Measurements from ENCODE around the gene BACE2. TPM values are rescaled to one million over a fixed set of nuclear protein-coding genes. Genes with fewer than 3 reads are reported as not detected.

Gene BACE2
- total RNA-seq, 2 experiments from 2014 or later = not detected

GRCh38 chr21:41170442-41170841, 2.5 kb downstream of the BACE2 start:
- H3K4me2 ChIP-seq (ENCODE audit: low read length) = no peak overlapping the region
- H3K9me3 ChIP-seq (ENCODE audit: low read length) = no peaks in the 10 kb centered on the region
- H4K20me1 ChIP-seq (ENCODE audit: insufficient read depth, low read length) = no peaks in the 10 kb centered on the region
- BruUV-seq (replicated peaks) = no TSS peak
- H3K9me2 ChIP-seq (ENCODE audit: insufficient read depth, low read length) = no peaks in the 10 kb centered on the region
- no peaks in the 10 kb centered on the region for H3K36me3 ChIP-seq (ENCODE audit: insufficient read depth, low read length)
- no peak overlapping the region for H3K4me3 ChIP-seq (ENCODE audit: low read depth, low read length, poor library complexity, severe bottlenecking)
- CTCF ChIA-PET (ENCODE audit: unreplicated experiment) = no interaction called here
- POLR2A ChIA-PET = no interaction called here
- TF ChIP-seq EZH2phosphoT487 (IDR thresholded peaks at IDR 0.05; ENCODE audit: borderline replicate concordance, low read depth, low read length) = no peak
- TF ChIP-seq, protein P1, sequence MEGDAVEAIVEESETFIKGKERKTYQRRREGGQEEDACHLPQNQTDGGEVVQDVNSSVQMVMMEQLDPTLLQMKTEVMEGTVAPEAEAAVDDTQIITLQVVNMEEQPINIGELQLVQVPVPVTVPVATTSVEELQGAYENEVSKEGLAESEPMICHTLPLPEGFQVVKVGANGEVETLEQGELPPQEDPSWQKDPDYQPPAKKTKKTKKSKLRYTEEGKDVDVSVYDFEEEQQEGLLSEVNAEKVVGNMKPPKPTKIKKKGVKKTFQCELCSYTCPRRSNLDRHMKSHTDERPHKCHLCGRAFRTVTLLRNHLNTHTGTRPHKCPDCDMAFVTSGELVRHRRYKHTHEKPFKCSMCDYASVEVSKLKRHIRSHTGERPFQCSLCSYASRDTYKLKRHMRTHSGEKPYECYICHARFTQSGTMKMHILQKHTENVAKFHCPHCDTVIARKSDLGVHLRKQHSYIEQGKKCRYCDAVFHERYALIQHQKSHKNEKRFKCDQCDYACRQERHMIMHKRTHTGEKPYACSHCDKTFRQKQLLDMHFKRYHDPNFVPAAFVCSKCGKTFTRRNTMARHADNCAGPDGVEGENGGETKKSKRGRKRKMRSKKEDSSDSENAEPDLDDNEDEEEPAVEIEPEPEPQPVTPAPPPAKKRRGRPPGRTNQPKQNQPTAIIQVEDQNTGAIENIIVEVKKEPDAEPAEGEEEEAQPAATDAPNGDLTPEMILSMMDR (conservative IDR thresholded peaks at IDR 0.05; ENCODE audit: low read length) = peak; percentile 70
- DNase-seq (ENCODE audit: low spot score) = peak; percentile 22
- no peaks in the 10 kb centered on the region for H3K79me2 ChIP-seq (ENCODE audit: insufficient read depth, low read depth, low read length)
- intact Hi-C loops (cut with micrococcal nuclease; ENCODE audit: unreplicated experiment) = no loop called here
- H3K4me1 ChIP-seq (ENCODE audit: insufficient read depth, low read length, poor library complexity, severe bottlenecking) = no peaks in the 10 kb centered on the region
- no peak overlapping the region for H2AFZ ChIP-seq (ENCODE audit: low read length)
- no peak overlapping the region for H3K27ac ChIP-seq (ENCODE audit: low read depth, low read length, poor library complexity, severe bottlenecking)

DNA sequence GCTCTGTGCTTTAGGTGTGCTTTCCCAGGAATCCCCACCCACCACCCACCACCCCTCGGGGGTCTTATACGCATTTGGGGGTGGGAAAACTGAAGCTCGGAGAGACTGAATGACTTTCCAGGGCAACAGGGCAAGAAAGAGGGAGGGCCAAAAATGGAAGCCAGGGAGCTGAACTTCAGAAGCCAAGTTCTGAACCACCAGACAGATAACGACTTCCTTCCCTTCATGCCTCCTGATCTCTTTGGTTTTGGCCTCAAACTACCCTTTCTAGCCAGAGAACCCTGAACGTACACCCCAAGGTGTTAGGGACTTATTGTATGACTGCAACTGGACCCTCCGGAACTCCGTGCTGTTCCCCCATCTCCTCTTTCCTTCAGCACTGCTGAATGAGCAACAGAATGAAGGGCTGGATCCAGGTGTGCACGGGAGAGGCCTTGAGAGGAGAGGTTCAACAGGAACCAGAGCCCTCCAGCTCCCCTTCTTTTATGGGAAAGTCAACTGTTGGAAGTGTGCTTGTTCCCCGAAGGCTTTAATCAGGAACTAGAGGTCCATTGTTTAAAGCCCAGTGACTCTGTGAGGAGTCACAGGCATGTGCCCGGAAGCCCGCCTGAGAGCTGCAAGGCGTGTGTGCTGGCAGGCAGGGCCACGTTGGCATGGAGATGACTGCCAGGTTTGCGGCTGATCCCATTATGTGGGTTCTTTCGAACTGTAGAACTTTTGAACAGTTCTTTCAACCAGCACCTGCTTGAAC, 3.1 kb downstream of the BACE2 start:
- no peaks in the 10 kb centered on the region for H3K79me2 ChIP-seq (ENCODE audit: insufficient read depth, low read depth, low read length)
- no peaks in the 10 kb centered on the region for H3K9me3 ChIP-seq (ENCODE audit: low read length)
- no peak overlapping the region for H3K27ac ChIP-seq (ENCODE audit: low read depth, low read length, poor library complexity, severe bottlenecking)
- no peaks in the 10 kb centered on the region for H3K9me2 ChIP-seq (ENCODE audit: insufficient read depth, low read length)
- no peak for DNase-seq (ENCODE audit: low spot score)
- no peaks in the 10 kb centered on the region for H3K4me1 ChIP-seq (ENCODE audit: insufficient read depth, low read length, poor library complexity, severe bottlenecking)
- H3K36me3 ChIP-seq (ENCODE audit: insufficient read depth, low read length) = no peaks in the 10 kb centered on the region
- TF ChIP-seq EZH2phosphoT487 (IDR thresholded peaks at IDR 0.05; ENCODE audit: borderline replicate concordance, low read depth, low read length) = no peak
- TF ChIP-seq, protein P1 (conservative IDR thresholded peaks at IDR 0.05; ENCODE audit: low read length) = no peak
- POLR2A ChIA-PET = no interaction called here
- H4K20me1 ChIP-seq (ENCODE audit: insufficient read depth, low read length) = no peaks in the 10 kb centered on the region
- CTCF ChIA-PET (ENCODE audit: unreplicated experiment) = no interaction called here
- intact Hi-C loops (cut with micrococcal nuclease; ENCODE audit: unreplicated experiment) = no loop called here
- no peak overlapping the region for H3K4me3 ChIP-seq (ENCODE audit: low read depth, low read length, poor library complexity, severe bottlenecking)
- BruUV-seq (replicated peaks) = no TSS peak
- H2AFZ ChIP-seq (ENCODE audit: low read length) = no peak overlapping the region
- no peak overlapping the region for H3K4me2 ChIP-seq (ENCODE audit: low read length)

GRCh38 chr21:41175080-41175479, 7.1 kb downstream of the BACE2 start:
- POLR2A ChIA-PET = no interaction called here
- TF ChIP-seq EZH2phosphoT487 (IDR thresholded peaks at IDR 0.05; ENCODE audit: borderline replicate concordance, low read depth, low read length) = no peak
- TF ChIP-seq, protein P1 (conservative IDR thresholded peaks at IDR 0.05; ENCODE audit: low read length) = no peak
- BruUV-seq (replicated peaks) = no TSS peak

More at GRCh38 chr21:41175080-41175479, 7.1 kb downstream of the BACE2 start:
- H3K9me2 ChIP-seq (ENCODE audit: insufficient read depth, low read length) = no peaks in the 10 kb centered on the region
- CTCF ChIA-PET (ENCODE audit: unreplicated experiment) = no interaction called here
- intact Hi-C loops (cut with micrococcal nuclease; ENCODE audit: unreplicated experiment) = no loop called here
- H3K79me2 ChIP-seq (ENCODE audit: insufficient read depth, low read depth, low read length) = no peaks in the 10 kb centered on the region
- no peaks in the 10 kb centered on the region for H3K36me3 ChIP-seq (ENCODE audit: insufficient read depth, low read length)
- H4K20me1 ChIP-seq (ENCODE audit: insufficient read depth, low read length) = no peaks in the 10 kb centered on the region
- no peak overlapping the region for H3K4me3 ChIP-seq (ENCODE audit: low read depth, low read length, poor library complexity, severe bottlenecking)
- no peak for DNase-seq (ENCODE audit: low spot score)
- no peak overlapping the region for H3K27ac ChIP-seq (ENCODE audit: low read depth, low read length, poor library complexity, severe bottlenecking)
- no peaks in the 10 kb centered on the region for H3K4me1 ChIP-seq (ENCODE audit: insufficient read depth, low read length, poor library complexity, severe bottlenecking)
- no peak overlapping the region for H3K4me2 ChIP-seq (ENCODE audit: low read length)
- no peaks in the 10 kb centered on the region for H3K9me3 ChIP-seq (ENCODE audit: low read length)
- no peak overlapping the region for H2AFZ ChIP-seq (ENCODE audit: low read length)

Measured in OCI-LY7 (cell line).